Pulmonary artery endothelial cell (primary cell): ENCODE data around the gene PYCR2. TPM values are rescaled to one million over a fixed set of nuclear protein-coding genes. Genes with fewer than 3 reads are reported as not detected.
"Not testable (repeated sequence)": the region's sequence is repeated elsewhere in the genome, so short reads cannot be mapped to it uniquely, and the experiment has no call there.

Source experiments
- DNase-seq: peaks from one replicate; pipeline ENCODE4 v3.0.0-alpha.2; 2011; ENCODE audit warnings: low read depth, low spot score
- total RNA-seq: library from RNA; depleted of rRNA; stranded (reverse); fragments of >200 nt; gene quantifications from 2 replicates; pipeline ENCODE4 v1.2.3, GENCODE V29; 2014

Gene PYCR2
- total RNA-seq, 1 donor from 2014 or later: 48.0 TPM

DNA sequence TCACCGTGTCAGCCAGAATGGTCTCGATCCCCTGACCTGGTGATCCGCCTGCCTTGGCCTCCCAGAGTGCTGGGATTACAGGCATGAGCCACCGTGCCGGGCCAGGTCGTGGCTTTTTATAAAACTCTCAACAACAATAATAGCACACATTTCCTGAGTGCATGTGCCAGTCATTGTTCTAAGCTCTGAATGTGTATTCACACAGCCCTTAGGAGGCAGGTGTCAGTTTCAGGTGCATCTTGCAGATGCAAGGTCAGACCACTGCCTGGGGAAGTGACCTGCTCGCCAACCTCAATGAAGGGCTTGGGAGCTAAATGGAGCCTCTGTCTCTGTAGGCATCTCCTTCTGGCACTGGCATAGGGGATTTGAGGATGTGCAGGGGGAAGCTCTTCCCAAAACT is 18.5 kb upstream of the PYCR2 start:
- DNase-seq: peak; percentile 50

DNA sequence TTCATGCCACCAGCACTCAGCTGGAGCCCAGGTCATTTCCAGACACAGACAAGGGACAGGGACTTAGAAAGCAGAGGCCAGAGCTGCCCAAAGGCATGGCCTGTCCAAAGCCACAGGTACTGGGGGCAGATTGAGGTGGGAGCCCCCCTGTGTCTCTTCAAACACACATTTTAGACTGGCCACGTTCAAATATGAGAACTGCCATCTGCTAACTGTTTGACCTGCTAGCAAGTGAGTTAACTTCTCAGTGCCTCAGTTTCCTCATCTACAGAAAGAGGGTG is 17.8 kb upstream of the PYCR2 start:
- DNase-seq: no peak

DNA sequence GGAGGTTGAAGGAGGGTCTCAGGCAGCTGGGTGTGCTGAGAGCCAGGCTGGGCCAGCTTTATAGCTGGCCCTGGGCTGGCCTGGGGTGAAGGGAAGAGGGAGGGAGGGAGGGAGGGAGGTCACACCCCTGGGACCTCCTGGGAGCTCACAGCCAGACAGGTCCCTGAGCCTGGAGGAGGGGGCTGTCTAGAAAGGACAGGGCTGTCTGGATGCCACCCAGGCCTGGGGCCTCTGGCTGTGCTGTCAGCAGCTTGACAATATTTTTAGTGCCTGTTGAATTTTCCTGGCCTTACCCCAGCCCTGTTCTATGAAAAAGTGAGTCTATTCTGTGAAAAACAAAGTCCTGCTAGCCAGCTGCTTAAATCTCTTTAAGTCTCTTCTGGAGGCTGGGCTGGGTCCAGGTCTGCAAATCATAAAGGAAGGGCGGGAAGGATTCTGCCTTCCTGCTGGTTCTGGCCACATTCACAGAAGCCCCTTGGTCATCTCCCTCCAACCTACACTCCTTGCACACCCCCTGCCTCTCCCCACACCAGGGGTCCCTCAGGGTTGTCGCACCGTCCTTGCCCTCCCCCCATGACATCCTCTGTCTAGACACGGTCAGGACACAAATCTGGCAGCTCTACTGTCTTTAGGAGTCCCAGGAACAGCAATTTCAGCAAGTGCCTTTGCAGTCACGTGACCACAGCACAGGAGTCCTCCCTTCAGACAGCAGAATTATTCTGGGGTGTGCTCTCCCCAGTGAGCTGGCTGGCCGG is 17.3 kb upstream of the PYCR2 start, which contains the start of gene LEFTY2:
LEFTY2 (minus strand) TSS at position 34 of the 755 bp plus-strand sequence. CDS start 80 bp downstream, outside the sequence.
- DNase-seq: no peak

DNA sequence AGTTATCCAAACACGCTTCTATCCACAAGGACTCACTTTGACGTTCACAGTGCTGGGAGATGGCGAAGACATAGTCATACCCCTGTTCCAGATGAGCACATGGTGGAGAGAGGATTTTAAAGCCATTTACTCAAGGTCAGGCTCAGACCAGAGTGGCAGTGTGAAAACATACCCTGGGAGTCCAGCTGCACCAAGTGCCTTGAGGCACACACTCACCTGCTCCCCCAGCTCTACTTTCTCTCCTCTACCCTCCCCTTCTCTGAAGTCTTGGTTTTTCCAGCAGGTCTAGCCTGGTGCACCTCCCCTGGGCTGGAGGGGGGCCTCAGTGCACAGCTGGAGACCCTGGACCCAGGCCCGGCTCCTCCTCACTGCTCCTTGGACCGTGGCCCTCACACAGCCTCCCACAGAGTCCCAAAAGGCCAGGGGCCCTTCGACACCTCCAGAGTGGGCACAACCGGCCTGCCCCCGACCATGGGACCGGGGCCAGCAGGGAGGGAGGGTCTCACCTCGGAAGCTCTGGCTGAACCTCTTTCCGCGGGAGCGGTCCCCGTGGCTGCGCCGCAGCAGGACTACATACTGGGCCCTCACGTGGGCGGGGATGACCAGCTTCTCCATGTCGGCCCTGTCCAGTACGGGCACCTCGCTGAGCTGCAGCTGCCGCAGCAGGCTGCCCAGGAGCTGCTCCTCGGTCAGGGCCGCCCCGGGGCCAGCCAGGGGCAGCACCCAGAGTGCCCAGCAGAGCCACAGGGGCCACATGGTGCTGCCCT is 16.5 kb upstream of the PYCR2 start:
- DNase-seq: no peak

- DNase-seq: not testable (repeated sequence)
Observed at GRCh38 chr1:225939939-225940310, 15.9 kb upstream of the PYCR2 start.

GRCh38 chr1:225939097-225939938 is 15.3 kb upstream of the PYCR2 start:
- DNase-seq: not testable (repeated sequence)

- DNase-seq: no peak
Observed at GRCh38 chr1:225937048-225937968, 13.3 kb upstream of the PYCR2 start.

- DNase-seq: no peak
Observed at GRCh38 chr1:225936523-225936922, 12.5 kb upstream of the PYCR2 start.

GRCh38 chr1:225936086-225936485 is 12.0 kb upstream of the PYCR2 start:
- DNase-seq: not testable (repeated sequence)

GRCh38 chr1:225934711-225935110 is 10.7 kb upstream of the PYCR2 start:
- no peak for DNase-seq

GRCh38 chr1:225933072-225933471 is 9.0 kb upstream of the PYCR2 start:
- DNase-seq: no peak

DNA sequence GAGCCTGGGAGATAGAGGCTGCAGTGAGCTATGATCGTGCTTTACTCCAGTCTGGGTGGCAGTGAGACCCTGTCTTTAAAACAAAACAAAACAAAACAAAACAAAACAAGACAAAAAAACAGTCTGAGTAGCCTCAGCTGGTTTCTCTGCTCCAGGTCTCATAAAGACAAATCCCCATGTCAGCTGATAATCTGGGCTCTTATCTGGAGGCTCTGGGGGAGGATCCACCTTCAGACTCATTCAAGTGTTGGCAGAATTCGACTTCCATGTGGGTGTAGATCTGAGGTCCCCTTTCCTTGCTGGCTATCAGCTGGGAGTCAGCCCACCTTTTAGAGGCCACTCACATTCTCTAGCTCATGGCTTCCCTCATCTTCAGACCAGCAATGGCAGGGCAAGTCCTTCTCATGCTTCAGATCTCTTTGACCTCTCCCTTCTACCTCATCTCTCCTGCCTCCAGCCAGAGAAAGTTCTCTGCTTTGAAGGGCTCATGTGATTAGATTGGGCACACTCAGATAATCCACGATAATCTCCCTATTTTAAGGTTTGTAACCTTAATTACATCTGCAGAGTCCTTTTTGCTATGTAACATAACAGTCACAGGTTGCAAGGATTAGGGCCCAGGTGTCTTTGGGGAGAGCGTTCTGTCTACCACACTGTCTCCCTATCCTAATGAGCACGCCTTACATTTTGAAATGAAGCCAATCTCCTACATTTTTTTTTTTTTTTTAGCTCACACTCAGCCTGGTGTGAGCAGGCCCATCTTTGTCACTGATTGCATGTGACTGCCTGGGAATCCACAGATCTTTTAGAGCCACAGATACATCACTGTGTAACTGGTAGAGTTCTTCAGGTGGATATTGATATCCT is 7.5 kb upstream of the PYCR2 start:
- DNase-seq: no peak

GRCh38 chr1:225930566-225930965 is 6.5 kb upstream of the PYCR2 start:
- no peak for DNase-seq

DNA sequence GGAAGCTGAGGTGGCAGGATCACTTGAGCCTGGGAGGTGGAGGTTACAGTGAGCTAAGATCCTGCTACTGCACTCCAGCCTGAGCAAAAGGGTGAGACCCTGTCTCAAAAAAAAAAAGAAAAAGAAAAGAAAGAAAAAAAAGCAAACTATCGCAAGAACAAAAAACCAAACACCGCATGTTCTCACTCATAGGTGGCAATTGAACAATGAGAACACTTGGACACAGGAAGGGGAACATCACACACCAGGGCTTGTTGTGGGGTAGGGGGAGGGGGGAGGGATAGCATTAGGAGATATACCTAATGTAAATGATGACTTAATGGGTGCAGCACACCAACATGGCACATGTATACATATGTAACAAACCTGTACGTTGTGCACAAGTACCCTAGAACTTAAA is 5.4 kb upstream of the PYCR2 start:
- DNase-seq: not testable (repeated sequence)

GRCh38 chr1:225928186-225929175 is 4.4 kb upstream of the PYCR2 start:
- DNase-seq: no peak

DNA sequence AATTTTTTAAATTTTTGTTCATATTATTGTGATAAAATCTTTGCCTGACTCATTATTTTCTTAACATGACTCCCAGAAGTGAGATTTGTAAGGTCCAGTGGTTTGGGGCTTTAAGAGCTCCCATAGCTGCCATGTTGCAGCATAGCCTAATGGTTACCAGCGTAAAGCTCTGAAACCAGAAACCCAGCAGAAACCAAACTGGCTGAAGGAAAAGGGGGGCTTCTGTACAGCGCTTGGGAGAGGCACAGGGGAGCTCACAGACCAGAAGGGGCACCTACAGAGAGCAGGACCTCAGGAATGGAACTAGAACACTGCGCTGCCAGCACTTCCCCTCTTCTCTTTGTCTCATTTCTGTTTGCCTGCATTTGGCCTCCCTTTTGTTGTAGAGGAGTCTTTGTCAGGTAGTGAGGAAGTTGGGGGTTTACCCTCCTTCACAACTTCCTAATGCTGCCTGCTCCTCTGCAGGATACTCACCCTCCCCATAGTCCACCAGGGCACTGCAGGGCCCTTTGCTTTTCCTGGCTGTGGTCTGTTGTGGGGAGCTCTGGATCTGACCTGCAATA is 2.6 kb upstream of the PYCR2 start:
- DNase-seq: no peak

- DNase-seq: no peak
Observed at GRCh38 chr1:225923381-225923691, 714 bp downstream of the PYCR2 start.
